T follicular helper cell (primary cell): ENCODE measurements around the gene HBS1L.
A peak's percentile ranks its signal among the peaks of the same experiment; 100 is the strongest.

ENCODE experiments used
- DNase-seq: peaks from one replicate; pipeline ENCODE4 v3.0.0-alpha.2; 2020; ENCODE audit warnings: low read depth
- total RNA-seq, 2 experiments: gene quantifications; one replicate each; lab custom pipeline; 2026; lab: John Stamatoyannopoulos, UW

HBS1L gene
- 95.0 to 118 reads per million in 2 experiments for total RNA-seq

DNA sequence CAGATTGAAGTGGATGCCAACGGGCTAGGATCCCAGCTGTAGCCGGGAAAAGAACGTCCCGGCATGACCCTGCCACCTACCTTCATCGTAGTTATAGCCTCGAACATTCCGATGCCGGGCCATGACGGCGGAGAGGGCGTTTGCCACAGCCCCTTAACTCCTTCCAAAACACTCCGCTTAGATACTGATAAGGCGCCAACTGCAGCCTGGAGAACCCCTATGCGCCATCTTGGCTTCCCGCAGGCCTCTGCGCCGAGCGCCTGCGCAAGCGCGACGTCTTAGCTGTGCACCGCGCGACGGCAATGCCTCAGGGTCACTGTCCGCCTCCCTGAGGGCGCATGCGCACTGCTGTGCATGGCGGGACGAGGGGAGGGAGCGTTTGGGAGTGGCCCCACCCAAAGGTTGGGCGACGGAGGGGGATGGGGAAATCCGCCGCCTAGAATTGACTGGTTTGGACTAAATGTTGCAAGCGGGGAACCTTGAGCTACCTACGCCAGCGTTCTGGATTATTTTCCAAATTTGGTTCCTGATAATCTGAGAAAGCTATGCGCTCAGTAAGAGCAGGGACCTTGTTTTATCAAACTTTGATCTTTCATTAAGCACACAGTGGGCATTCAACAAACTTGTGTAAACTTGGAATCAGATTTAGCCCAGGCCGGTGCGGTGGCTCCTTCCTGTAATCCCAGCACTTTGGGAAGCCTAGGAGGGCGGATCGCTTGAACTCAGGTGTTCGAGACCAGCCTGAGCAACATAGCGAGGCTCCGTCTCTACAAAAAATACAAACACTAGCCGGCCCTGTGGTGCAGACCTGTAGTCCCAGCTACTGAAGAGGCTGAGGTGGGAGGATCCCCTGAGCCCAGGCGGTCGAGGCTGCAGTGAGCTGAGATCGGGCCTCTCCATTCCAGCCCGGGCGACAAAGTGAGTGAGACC is at the start of gene HBS1L:
TSS of gene HBS1L (minus strand) at position 254 of the 930 bp plus-strand sequence. CDS start at position 123, 131 bp downstream.
- peak; percentile 94 for DNase-seq

DNA sequence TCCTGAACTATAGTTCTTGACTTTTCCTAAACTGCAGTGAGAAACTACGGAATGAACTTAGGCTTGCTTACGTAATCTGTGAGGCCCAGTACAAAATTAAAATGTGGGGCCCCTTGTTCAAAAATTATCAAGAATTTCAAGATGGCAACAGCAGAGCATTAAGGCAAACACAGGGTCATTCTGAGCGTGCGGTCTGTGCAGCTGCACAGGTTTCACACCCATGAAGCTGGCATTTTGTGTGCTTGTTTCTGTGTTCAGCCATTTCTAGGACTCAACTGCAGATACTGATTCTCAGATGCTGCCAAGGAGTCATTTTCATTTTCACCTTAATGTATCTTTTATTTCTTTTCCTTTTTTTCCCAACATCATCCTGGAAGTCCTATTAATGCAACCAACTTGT is 49.6 kb upstream of the HBS1L start:
- DNase-seq, result no peak

DNA sequence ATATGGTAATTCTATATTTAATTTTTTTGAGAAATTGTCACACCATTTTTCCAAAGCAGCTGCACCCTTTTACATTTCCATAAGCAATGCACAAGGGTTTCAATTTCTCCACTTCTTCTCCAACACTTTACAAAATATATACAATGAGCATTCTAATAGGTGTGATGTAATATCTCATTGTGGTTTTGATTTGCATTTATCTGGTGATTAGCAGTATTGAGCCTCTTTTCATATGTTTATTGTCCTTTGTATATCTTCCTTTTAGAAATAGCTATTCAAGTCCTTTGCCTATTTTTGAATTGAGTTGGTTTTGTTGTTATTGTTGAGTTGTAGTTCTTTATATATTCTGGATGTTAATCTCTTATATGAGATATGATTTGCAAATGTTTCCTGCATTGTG is 47.6 kb upstream of the HBS1L start:
- DNase-seq, result no peak

DNA sequence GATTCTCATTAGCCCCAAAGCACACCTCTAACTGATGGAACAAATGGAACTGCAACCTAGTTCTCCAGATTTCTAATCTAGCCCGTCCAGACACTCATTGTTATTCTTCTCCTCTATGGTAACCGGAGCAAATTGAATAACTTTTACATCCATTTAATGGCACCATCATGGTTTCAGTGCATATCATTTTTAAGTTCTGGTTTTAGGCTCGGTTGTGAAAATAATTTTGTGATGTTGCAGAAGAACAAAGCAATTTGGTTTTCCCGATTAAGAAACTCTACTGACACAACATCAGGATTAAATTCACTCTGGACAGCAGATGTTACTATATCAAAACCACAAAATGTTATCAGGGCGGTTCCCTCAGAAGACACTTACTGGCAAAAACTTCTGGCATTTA is 42.5 kb upstream of the HBS1L start:
- DNase-seq, result no peak

DNA sequence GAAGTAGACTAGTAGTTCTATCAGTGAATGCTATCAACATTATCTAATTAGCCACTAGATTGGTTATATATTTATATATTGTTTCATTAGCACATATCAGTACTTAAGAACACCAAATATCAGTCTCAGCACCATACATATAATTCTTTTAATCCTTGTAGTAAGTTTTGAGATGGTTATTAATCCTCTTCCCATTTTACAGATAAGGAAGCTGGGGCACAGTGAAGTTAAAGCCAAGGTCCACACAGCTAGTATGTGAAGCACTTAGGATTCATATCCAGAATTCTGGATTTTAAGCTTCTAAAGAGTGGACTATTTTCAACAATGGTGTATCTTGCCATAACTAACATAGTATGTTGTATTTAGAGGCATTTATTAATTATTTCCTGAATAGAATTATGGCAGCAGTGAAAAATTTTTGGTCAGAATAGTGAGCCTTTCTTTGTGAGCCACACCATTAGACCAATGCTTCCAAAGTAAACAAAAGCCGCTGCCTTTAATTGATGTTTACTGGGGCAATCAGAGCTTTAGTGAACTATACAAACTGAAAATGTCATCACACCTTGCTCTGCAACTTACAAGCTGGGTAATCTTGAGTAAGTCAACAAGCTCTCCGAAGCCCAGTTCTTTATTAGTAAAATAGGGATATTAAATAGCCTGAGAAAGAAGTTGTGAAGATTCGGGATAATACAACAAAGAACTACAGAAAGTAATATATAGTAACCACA is 41.9 kb upstream of the HBS1L start:
- no peak for DNase-seq

DNA sequence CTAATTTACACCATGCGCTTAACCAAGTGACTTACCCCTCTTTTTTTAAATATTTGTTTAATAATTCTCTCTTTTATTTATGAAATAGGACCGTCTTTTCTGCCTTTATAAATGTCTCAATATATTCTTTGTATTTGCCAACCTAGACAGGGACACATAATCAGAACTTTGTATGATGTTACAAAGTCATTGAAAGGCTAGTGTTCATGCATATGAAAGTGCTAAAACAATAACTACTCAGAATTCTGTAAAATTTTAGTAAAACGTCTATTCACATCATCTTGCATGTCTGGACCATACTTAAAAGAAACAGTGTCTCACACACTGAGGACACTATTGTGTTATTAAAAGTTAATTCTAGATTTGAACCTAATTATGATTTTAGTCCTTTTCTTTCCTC is 41.1 kb upstream of the HBS1L start:
- DNase-seq, result no peak

DNA sequence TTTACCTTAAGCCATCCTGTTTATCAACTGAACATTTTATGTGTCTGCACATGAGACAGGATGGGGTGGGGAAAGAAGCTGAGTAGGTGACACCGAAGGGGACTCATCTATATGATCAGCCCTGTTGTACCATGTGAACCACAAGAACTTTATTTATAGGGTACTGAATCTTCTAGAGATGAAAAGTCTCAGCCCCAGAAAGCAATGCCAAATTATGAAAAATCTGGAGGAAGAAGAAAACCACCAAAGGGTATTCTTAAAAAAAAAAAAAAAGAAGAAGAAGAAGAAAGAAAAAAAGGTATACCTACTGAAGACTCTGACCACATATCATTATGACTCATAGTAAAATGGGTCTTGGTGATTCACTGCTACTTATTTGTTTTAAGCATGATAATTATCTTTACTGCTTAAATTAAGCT is 39.8 kb upstream of the HBS1L start:
- peak; percentile 7 for DNase-seq

DNA sequence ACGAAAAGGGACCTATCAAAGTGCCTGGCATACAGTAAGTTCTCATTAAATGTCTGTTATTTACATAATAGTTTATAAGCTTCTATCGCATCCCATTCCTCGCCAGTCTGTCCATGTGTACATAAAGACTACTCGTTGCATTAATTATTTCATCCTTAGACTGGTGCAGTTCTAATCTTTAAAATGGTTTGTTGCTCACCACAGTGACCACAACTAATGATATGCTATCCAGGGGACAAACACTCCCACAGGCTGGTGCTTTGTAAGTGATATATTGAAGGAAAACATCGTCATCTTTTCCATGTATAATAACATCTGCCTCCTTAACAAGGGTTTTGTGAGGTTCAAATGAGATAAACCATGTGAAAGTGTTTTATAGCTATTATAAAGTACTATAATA is 39.0 kb upstream of the HBS1L start:
- no peak for DNase-seq

DNA sequence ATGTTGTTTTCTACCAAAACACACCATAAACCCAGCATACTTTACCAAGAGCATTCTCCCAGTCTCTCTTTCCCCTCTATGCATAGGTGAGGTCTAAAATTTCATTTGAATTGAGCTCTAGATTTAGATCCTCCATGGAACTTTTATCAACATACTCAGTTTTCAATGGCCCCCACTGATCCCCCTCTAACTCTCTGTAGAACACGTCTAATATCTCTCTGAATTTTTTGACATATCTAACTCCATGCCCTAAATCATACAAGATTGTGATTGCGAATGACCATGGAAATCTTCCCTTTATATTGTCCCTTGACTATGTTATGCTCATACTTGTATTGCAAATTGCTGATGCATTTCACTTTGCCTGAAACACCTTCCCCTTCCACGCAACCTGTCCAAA is 38.1 kb upstream of the HBS1L start:
- no peak for DNase-seq

DNA sequence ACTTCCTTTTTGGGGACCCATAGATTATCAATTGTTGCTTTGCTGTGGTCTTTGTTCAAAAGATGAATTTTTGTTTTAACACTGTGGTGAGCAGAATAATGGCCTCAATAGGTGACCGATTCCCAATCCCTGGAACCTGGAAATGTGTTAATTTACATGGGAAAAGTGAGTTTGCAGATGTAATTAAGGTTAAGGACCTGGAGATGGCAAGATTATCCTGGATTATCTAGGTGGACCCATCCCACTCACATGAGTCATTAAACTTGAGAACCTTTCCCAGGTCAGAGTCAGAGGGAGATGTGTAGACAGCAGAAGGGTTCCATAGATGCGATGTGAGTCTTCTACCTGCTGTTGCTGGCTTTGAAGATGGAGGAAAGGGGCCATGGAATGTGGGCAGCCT is 36.2 kb upstream of the HBS1L start:
- no peak for DNase-seq

DNA sequence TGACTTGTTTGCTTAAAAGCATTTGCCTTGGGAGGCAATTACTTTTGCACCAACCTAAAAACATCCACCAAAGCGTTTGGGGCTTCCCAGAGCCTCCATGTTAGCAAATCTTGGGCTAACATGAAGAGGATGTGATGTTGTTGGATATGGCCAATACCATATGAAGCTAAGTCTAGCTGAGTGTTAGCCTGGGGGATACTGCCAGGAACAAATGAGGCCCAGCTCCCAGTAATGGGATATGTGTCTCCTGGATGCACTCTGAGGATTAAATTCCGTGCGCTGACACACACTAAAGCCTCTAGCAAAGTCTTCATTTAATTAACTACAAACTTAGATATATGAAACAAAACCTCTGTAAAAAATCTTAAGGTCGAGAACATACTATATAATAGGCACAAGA is 35.3 kb upstream of the HBS1L start:
- no peak for DNase-seq

DNA sequence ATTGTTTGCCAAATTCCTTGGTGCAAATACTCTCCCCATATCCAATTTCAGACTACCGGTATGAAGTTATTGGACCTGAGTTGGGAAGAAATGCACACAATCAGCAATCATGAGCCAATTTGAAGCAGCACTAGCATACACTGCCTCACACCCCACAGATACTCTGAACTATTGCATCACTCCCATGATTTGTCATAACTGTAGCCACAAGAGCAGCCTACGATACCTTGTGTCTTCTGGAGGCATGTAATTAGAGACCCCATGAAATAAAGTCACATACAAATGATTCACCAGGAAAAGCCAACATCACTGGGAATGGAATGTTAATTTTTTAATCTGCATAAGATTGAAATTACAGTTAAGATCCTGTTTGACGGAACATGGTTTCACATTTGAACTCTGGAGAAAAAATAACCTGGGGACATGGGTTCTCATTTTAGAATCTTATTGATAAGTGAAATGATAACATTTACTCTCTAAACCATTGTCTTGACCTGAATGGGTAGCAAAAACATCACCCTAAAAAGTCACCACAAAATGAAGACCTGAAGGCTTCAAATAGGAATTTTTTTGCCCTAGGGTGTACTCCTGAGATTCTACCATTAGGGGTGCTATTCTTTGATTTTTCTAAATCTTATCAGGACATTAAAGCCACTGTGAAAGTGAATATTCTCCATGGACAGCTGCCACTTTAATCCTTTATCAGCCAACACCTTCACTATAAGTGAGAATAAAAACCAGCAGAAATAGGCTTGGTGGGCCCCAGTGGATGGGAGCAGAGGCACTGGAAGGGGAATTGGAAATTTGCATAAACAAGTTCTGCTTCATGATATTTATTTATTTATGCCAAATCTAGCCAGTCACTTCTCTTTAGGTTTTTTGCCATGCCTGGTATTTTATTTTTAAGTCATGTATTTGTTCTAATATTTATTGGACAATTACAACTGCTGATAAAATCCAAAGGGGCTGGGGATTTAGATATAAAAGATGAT is 34.5 kb upstream of the HBS1L start:
- DNase-seq, result no peak

DNA sequence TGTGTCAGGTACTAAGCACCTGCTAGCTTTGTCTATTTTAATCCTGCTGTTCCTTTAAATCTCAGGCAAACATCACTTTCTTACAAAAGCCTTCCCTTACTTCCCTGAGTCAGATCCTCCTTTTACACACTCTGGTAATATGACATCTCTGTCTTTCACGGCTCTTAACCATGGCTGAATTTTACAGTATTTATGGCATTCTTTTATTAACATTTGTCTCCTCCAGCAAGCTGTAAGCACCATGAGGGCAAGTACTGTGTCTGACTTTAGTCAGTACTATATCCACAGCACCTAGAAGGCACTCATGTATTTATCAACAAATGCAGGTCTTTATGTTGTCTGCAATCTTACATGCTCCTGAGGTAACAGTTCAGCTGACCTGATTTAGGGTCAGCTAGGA is 33.7 kb upstream of the HBS1L start:
- DNase-seq, result no peak

DNA sequence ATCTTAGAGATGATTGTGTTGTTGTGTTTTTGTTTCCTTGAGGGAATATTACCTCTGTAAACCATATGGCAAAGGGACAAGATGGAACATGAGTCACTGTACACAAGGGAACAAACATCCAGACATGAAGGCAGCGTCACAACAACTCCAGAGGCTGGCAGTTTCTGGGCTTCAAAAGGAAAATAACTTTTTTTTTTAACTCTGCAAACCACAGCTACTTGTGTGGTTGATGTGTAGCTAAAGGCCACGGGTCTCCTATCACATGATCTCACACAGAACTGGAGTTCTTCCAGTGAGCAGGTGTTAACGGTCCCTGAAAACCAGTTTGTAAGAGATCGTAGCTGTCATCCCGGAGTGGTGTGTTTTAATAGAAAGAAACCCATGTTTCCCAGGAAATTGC is 33.2 kb upstream of the HBS1L start:
- DNase-seq, result peak; percentile 46

DNA sequence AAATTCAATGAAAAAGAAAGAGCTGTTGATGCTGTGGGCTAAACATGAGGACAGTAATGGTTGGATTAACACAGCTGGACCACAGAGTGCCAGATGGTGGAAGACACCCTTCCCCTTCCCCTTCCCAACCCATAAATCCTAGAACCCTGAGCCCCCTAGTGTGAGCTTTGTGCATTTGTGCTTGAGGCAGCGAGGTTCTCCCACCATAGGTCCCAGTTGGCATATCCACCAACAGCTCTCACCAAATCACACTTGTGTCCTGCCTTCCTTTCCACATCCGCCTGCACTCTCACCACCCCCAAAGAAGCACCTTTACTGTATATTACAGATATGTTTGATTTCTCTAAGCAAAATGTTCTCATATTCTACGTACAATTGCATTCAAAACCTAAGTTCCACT is 32.8 kb upstream of the HBS1L start:
- no peak for DNase-seq

DNA sequence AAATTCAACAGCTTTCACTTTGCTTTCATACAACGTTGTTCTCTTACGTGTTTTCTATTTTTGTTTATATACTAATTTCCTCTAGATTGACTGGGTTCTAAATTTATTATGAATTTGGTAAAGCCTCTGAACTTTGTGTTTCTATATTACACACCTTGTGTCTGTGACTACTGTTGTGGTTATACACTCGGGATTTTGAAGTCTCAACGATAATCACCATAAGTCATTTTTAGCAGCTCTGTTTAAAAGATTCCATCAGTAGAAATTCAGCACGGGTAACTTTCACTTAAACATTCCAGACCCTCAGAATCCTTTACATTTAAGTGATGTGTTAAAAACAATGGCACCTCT is 31.8 kb upstream of the HBS1L start:
- DNase-seq, result no peak

DNA sequence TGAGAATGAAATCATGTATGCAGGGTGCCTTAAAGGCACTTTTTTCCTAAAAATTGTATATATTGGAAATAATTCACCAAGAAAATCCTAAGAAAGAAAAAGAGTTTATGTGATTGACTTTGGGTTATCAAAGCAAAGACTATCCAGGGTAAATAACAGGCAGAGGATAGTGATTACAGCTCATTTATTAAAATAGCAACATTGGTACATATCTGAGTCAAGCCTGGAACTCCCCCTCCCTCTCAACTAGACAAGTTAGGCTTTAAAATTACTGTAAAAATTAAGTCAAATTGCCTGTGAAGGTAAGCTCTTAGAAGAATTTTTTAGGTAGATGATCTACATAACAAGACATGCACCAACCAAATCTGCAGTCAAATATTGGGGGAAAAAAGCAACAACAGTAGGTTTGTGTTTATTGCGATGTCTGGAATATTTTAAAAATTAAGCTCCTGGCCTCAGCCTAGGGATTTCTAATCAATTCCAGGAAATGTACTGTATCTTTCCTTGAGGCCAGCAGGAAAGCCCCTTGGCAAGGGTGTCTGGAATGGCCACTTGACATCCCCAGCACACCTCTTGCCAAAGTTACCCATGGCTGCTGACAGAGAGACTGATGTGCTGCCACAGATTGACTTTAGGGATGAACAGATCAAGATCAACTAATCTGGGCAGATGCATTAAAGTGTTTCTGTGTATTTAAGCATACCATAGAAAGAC is 31.2 kb upstream of the HBS1L start:
- DNase-seq, result no peak

DNA sequence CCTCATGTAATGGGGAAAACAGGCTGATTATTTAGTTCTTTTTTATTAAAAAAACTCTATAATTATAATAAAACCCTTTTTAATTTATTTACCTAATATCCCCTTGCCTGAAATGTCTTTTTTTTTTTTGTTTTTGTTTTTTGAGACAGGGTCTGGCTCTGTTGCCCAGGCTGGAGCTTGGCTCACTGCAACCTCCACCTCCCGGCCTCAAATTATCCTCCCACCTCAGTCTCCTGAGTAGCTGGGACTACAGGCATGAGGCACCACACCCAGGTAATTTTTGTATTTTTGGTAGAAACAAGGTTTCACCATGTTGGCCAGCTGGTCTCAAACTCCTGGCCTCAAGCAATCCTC is 30.3 kb upstream of the HBS1L start:
- DNase-seq, result no peak

DNA sequence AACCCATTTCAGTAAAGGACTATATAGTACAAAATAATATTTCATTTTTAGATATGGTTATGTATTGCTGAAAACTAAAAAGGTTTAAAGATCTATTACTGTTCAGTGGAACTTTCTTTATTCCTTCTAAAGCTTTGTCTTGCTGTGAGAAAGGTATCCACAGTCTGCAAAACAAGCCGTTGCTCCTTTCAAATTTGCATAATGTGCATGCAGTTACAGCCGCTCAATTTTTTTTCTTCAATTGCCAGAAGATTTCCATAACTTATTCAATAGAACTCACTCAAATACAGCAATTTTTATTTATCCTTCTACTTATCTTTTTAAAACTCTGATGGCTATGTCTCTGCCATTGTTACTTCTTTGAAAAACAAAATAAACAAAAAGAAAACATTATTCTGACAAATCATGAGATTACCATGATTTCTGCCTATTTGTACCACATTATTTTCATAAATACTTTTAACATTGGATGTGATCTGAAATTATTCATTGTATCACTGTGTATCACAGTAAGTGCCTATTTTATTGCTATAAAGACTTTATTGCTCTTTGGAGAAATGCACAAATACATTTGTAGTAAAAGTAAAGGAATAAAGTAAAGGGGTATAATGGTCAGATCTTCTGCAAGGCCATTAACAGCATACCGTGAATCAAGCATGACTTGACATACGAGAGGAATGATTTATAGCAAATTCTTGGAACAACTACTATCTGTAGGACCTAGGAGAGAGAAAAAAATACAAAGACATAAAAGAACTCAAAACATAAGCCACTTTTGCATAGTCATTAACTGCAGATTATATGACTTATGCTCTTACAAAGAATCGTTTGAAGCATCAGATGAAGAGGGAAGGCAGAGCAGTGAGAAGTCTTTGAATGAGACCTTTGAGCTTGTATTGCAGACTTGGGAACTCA is 29.6 kb upstream of the HBS1L start:
- DNase-seq, result no peak

DNA sequence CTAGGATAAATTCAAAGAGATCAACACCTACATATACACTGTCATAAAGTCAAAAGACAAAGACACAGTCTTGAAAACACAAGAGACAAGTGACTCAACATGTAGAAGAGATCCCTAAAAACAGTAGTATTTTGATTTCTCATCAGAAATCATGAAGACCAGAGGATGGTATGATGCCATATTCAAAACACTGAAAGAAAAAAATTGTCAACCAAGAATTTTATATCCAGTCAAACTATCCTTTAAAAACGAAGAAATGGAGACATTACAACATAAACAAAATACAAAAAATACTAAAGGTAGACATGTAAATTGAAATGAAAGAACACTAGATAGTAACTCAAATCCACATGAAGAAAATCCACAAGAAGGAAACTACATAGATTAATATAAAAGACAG is 27.3 kb upstream of the HBS1L start:
- DNase-seq, result no peak
